Amygdala (tissue), 56 donors: Measurements from ENCODE around the gene ZNF367.
"Not testable (repeated sequence)": the region's sequence is repeated elsewhere in the genome, so short reads cannot be mapped to it uniquely, and the experiment has no call there.

Source experiments
- DNase-seq, 56 donors: peaks; one replicate each; lab custom pipeline; 2025; lab: John Stamatoyannopoulos, UW

Gene ZNF367

DNA sequence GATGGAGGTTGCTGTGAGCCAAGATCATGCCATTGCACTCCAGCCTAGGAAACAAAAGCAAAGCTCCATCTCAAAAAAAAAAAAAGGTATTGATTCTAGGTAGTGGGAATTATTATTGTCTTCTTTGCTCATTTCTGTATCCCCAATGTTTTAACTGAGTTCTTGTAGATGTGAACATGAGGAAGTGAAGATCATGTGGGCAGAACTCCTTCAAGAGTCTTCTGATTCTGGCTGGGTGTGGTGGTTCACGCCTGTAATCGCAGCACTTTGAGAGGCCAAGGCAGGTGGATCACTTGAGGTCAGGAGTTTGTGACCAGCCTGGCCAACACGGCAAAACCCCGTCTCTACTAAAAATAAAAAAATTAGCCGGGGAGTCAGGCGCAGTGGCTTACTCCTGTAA lies 42.7 kb downstream of the ZNF367 start:
- DNase-seq: not testable (repeated sequence)

DNA sequence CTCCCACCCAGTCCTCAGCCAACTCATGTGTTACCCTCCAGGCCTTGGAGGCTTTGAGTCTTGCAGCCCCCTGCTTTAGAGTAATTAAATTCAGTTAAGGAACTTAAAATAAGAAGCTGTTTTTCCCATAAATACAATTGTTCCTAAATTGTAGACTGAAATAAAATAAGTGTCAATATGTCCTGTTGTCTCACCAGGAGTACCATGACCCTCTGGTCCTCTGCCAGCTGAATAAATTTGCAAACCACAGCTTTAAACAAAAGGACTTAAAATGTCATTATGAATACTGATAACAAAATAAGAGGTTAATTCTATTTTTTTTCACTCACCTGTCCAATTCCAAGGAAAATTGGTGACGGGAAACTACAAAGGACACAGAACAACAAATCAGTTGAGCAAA lies 50.2 kb downstream of the ZNF367 start:
- DNase-seq: no peak

DNA sequence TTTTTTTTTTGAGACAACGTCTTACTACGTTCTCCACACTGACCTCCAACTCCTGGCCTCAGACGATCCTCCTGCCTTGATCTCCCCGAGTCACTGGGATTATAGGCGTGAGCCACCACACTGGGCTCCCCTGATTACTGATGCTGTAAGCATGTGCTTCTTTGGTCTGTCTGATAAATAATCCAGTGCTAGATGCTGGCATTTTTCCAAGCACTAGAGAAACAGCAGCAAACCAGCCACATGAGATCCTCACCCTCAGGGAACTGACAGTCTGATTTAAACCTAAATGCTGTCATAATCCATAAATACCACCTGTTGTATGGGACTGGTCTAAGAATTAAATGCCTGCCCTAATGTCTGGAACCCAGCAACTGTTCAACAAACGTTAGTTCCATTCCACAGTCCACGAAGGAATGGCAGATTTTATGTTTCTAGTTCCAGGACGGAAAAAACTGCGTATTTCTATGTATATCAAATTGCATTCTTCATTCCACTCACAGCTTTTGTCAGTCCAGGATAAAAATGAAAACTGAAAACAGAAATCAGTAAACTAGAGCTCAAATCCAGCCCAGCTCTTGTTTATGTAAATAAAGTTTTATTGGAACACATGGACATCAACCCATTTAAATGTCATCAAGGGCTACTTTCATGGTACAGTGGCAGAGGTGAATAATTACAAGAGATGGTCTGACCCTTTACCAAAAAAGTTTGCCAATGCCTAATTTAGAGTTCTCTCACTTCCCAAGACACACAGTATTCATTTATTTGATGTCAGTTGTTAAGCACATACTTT lies 54.8 kb downstream of the ZNF367 start:
- no peak for DNase-seq

DNA sequence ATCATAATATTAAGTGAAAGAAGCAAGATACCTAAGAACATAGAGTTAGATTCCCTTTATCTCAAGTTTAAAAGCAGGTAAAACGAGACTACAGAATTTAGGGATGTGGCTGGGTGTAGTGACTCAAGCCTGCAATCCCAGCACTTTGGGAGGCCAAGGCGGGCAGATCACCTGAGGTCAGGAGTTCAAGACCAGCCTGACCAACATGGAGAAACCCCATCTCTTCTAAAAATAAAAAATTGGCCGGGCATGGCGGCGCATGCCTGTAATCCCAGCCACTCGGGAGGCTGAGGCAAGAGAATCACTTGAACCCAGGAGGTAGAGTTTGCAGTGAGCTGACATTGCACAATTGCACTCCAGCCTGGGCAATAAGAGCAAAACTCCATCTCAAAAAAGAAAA lies 56.1 kb downstream of the ZNF367 start:
- not testable (repeated sequence) for DNase-seq

DNA sequence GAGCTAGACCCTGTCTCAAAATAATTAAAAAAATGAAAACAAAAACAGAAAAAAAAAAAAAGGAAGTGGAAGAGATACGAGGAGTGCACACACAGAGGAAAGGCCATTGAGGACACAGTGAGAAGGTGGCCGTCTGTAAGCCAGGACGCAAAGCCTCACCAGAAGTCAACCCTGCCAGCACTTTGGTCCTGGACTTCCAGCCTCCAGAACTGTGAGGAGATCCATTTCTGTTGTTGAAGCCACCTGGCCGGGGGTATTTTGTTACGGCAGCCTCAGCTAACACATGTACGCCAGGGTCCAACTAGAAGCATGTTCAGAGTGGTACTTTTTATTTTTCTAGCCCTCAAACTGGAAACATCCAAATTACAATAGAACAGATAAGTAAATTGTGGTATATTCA lies 56.5 kb downstream of the ZNF367 start:
- no peak for DNase-seq

DNA sequence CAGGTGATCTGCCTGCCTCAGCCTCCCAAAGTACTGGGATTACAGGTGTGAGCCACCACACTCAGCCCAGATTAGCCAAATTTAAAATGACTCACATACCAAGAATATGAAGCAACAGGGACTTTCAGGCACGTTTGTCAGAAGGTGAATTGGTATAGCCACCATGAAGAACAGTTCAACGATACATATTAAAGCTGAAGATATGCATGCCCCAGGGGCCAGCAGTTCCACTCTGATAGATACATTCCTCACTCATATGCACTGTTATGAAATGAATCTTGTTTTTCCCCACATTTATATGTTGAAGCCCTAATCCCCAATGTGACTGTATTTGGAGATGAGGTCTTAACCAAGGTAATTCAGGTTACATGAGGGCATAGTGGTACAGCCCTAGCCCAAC lies 57.2 kb downstream of the ZNF367 start:
- no peak for DNase-seq

DNA sequence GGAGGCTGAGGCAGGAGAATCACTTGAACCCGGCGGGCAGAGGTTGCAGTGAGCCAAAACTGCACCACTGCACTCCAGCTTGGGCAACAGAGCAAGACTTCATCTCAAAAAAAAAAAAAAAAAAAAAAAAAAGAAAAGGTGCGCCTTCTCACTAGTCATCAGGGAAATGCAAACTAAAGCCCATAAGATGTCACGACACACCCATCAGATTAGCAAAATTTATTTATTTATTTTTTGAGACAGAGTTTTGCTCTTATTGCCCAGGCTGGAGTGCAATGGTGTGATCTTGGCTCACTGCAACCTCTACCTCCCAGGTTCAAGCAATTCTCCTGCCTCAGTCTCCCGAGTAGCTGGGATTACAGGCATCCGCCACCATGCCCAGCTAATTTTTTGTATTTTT lies 57.6 kb downstream of the ZNF367 start:
- DNase-seq: not testable (repeated sequence)

DNA sequence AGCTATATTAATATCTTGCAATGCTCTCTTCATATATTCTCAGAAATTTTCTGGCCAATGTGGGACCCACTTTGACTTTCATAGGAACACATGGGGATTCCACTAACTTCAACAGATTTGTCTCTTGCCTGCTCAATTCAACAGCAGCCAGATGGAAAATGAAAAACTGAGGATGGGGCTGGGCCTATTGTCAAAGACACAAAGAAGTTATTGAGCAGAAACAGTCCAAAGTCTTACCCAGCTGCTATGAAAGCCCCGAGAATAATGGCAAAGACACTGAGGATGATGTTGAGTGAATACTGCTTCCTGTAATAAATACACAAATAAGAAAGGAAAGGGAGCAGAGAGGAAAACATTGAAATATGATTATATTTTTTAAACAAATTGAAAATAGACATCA lies 67.3 kb downstream of the ZNF367 start:
- DNase-seq: peak in 37 of 56 donors; percentile 1 to 76 (median 27)

DNA sequence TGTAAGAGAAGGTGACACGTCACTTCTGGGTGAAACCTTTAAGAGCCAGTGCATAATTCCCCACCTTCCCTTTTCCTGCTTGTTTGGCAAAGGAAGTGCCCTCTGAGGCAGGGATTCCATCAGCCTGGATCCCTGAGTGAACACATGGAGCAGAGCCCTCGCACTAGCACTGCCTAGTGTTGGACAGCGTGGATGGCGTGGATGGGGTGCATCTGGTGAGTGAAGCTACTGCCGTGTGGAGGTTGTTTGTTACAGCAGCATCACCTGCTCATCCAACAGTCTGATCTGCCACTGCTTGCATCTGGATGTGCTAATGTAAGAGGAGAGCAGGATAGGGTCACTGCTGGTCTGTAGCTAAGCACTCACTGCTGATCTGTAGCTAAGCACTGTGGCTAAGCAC lies 69.9 kb downstream of the ZNF367 start:
- DNase-seq: no peak

DNA sequence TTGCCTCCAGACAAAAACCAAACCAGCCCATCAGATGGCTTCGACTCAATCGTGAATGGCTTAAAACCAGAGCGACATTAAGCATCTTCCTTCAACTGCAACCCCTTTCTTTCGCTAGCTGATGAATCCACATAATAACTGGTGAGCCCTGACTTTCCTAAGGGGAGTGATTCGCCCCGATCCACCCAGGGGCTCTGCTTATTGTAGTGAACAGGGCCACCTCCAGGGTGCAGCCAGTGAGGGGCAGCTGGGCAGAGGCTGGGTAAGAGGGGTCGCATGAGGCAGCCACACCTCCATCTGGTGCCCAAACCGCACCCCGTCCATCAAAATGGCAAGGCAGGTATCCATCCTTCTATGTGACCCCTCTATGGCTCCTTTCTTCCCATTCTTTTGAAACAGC lies 72.6 kb downstream of the ZNF367 start:
- DNase-seq: no peak

DNA sequence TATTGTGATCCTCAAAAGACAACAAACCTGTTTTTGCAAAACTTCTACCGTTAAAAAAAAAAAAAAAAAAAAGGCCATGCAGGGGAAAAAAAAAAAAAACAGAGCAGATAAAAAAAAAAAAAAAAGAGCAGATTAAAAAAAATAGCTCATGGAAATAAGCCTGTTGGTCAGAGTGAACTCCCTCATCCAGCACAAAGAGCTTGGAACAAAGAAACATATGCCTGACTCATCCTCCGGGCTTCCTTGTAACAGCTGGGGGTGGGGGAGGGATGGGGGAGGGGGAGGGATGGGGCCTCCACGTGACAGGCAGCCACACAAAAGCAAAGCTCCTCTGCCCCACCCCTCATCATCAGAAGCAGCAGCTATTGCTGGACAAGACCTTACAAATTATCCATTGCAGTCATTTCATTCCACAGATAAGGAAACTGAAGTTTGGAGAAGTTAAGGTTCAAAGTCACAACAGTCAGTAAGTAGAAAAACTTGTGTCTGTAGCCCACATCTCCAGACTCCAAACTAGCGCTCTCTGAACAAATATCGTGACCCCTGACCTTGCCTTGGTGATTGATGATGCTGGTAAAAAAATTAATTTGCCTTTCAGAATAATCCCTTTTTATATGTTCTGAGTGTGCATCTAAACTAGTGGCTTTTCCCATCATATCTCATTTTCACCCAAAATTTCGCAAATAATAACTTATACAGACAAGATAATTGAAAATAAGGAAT lies 73.6 kb downstream of the ZNF367 start:
- peak in 51 of 56 donors; percentile 2 to 83 (median 48) for DNase-seq

DNA sequence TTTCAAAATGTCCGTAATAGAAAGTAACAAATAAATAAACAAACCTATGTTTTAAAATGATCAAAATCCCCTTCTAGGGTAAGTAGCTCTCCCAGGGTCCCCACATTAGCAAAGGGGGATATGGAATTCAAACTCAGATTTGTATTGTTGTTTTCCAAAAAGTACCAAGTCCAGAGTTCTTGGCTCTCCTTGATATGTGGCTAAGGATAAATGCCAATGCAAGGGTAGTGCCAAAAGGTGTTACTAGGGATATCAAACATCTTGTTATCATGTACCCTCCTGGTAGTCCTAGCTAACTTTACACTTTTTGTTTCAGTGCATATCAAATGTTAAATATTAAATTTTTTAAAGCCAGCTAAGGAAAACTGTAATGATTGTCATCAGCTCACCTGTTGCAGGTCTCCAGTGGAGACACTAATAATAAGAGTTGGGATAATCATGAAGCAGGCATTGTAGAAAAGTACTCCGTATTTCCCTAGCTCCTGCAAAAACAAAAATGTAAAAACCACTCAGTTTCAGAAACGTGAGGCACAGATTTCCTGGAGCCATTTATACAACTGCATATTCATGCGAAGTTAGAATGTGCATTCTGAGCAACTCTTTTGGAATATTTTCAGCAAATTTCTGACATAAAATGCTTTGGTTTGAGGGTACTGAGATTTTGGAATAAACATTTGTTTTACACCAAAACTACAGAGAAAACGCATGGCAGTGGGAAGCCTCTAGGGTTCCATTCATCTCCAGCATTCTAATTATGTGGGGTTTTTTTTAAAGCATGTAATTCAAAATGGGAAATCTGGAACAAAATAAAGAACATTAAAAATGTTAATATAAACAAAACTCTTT lies 74.4 kb downstream of the ZNF367 start:
- DNase-seq: no peak

DNA sequence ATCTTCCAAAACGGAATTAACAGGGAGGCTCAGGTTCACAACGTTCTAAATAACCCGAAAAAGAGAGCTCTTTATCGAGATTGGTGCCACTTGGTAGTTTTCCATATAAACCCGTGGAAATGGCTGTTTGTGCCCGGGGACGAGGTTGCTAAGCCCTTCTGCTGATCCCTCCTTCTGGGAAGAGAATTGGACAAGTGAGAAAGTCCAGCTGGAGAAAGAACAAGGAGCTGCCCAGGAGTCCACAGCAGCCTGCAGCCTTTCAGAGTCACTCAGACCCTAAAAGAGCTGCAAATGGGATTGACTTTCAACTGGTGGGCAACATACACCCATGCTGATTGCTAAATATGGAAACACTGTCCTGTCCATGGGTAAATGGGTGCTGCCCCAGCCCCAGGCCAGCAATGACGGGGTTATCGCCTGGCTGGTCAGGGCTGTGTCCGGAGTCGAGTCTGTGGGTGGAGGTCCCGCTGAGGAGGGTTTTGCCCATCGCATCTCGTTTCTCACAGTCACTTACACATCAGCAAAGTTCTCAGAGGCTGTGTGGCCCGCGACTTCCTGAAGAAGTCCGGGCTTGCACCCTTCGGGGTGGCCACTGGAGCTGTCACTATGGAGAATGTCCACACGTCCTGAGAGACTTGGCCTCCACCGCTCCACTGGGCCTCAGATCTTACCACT lies 75.5 kb downstream of the ZNF367 start:
- no peak for DNase-seq

DNA sequence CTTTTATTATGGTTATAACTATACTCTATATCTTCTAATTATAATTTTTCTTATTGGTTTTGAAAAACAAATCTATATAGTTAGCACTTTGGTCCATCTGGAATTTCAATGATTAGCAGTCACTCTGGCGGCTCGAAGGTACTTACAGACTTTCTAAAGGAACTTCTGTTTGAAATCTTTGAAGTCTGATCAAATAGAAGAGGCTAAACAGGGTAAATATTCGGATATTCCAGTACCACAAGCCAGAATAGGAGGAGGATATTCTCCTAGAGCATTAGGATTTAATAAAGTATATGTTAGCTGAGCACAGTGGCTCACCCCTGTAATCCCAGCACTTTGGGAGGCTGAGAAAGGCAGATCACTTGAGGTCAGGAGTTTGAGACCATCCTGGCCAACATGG lies 77.5 kb downstream of the ZNF367 start:
- DNase-seq: no peak

DNA sequence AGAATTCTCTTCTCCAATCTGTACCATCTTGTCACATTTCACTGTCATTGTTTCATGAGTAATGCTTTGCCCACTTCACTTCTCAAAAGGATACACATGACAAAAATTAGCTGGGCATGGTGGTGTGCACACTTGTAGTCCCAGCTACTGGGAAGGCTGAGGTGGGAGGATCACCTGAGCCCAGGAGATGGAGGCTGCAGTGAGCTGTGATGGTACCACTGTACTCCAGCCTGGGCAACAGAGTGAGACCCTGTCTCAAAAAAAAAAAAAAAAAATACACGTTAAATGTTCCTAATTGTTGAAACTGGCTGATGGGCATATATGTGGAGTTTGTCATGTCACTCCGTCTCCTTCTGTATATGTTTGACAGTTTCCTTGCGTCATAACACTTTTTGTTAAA lies 79.9 kb downstream of the ZNF367 start:
- DNase-seq: no peak
